ENCODE data around the gene SCARF2.

DNA sequence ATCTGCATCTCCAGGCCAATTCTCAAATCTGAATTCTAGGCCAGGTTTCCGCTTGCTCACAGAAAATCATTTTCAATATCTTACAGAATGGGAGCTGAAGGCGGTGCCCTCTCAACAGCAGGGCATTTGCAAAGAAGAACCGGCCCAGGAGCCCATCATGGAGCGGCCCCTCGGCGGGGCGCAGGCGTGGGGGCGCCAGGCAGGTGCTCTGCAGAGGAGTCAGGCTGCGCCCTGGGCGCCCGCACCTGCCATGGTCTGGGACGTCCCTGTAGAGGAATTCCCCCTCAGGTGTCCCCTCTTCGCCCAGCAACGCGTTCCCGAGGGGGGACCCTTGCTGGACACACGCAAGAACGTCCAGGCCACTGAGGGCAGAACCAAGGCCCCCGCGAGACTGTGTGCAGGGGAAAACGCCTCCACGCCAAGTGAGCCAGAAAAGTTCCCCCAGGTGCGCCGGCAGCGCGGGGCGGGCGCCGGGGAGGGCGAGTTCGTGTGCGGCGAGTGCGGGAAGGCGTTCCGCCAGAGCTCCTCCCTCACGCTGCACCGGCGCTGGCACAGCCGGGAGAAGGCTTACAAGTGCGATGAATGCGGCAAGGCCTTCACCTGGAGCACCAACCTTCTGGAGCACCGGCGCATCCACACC is 32.2 kb downstream of the SCARF2 start:
- TF ChIP-seq CTCF (IDR thresholded peaks at IDR 0.05) = no peak
- TF ChIP-seq POLR2A (IDR thresholded peaks at IDR 0.05) = no peak

Measured in lower leg skin (tissue), 3 donors.